Stimulated activated CD4-positive, alpha-beta T cell treated with anti-CD3 and anti-CD28 coated beads, TNF-alpha, amount 100 ng/mL, for 4 hours (primary cell): ENCODE results near the gene KAZN.

Experiments
- DNase-seq, 3 experiments: peaks; one replicate each; pipeline ENCODE4 v3.0.0-alpha.2; 2020; ENCODE audit warnings: low read depth in 3 of 3

KAZN gene

DNA sequence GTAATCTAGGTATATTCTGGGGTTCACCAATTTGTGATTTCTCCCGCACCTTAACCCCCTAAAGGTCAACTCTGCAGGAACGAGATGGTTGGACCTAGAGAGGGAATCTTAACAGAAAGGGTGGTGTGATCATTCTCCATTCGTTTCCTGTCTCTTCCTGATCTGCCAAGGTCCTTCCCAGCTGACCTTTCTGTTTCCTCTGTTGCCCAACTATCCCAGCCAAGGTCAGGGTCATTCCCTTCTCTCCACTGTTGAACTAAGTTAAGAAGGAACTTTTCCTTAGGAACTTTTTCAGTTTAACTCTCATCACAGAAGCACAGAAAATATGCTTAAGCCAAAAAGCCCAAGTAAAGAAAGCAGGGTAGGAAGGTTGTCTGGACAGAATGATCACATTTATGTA is 49.3 kb downstream of the KAZN start:
- no peak for DNase-seq

DNA sequence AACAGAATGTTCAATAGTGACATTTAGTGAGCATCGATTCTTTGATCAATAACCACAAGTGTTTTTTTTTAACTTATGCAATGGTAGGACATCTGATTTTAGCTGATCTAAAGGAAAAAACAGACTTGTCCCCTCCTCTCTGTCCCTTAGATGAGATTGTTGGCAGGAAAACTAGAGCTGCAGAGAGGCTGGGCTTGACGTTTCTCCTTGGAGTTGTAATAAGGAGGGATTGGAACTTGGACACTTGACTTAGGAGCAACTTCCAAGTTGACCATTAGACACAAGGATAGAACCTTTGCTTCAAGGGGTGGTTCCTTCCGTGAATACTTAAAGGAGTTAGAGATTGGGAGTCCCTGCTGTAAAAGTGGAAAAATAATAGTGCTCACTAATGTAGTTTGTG is 49.9 kb downstream of the KAZN start:
- no peak for DNase-seq

DNA sequence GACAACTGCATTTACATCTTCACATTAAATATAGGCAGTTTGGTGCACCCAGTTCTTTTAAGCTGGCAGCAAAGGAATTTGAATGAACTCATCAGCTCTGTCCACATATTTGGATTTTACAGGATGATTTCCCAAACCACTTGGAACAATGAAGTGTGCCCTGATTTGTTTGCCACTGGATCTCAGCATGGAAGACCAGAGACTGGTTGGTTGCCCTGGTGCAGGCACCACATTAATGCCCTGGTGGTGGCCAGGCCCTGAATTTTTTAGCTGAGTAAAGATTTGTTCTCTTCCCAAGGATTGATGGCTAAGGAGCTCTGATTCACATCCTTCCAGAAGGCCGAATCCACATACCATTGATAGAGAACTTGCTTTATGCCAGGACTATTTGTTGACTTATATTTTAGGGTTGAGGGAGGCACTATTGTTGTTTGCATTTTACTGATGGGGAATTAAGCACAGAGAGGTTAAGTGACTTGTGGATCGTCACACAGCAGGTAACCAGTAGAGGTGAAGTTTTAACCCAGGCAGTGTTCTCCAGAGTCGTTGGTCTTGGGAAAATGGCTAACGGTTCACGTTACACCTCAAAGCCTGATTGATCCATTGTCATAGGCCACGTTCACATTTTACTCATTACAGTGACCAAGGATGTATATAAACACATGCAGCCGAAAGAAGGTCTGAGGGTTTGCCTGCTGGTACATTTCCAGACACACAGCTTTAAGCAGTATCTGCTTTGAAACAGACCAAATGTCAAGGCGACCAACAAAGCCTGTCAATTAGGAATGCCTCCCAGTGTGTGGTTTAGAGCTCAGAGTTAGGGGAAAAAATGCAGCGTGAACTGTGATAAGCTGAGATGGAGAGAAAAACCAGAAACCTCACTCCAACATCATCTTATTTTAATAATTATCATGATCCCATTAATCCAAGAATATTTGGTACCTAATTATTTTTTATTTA is 50.7 kb downstream of the KAZN start:
- DNase-seq, result no peak

DNA sequence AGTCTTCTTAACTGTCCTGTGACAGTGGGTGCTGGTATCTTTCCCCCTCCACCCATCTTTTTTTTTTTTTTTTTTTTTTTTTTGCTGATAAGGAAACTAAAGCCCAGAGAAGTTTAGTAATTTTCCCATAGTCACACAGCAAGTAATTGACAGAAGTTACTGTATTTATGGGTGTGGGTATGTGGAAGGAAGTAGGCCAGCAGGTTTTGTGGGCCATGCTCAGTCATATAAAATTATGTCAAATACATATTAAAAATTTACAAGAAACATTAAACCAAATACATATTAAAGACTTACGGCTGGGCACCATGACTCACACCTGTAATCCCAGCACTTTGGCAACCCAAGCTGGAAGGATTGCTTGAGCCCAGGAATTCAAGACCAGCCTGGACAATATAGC is 51.5 kb downstream of the KAZN start:
- no peak for DNase-seq

DNA sequence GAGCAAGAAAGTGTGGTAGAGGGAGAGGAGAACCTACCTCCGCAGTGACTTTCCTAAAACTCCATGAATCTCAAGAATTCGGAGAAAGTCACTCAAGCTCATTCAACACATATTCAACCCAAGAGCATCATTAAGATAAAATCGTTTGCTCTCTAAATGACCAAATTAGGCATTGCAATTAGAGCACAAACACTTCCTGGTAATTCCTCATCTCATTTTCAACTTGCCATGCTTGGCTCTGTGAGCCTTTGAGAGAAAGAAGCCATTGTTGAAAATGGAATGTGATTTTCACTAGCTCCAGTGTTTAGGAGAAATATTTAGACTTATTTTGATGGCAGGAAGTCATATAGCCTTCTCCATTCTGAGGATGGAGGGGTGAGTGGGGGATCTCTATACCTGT is 52.5 kb downstream of the KAZN start:
- no peak for DNase-seq

DNA sequence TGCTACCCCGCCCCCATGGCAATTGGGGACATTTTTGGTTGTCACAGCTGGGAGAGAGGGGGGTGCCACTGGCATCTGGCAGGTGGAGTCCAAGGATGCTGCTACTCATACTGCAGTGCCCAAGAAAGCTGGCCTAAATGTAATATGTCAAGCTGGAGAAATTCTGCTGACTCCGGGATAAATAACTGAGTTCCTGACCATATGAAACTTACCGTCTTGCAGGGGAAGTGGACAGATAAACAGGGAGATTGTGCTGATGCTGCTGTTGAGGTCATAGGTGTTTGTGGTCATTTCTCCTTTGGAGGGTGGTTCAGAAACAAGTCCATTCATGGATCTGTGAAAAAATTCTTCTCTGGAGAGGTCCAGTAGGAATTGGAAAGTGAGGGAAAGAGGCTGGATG is 54.4 kb downstream of the KAZN start:
- no peak for DNase-seq

DNA sequence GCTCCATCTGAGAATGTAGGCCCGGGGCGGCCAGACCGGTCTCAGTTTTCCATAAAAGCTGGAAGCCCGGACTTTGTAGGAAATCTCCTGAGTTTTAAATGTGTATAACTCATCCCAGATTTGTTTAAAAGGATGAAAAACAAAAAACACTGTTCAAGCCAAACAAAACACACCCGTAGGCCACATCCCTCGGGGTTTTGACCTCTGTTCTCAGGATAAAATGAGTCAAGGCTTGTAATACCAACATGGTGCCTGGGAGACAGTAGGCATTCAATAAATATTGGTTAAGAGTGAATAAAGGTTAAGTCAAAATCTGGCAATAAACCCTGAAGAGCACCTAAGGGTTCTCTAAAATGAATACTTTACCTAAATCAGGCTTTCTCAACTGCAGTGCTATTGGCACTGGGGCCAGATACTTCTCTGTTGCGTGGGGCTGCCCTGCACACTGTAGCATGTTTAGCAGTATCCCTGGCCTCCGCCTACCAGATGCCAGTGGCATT is 55.0 kb downstream of the KAZN start:
- DNase-seq, result no peak

DNA sequence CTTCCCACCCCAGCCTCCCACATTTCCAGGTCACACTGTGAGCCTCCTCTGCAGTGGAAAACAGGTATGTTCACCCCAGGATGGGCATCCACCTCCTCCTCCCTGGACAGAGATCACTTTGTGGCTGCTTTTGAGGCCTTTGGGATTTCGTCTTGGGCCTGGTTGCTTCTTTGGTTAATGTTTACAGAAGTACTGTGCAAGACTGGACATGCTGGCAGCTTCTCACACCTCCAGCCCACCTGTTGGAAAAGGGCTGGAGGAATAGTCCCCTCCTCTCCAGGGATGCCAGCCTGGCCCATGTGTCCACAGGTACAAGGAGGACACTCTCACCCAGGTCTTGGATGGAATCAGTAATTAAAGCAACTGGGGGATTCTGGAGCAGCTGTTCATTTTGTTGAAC is 56.1 kb downstream of the KAZN start:
- DNase-seq, result no peak

DNA sequence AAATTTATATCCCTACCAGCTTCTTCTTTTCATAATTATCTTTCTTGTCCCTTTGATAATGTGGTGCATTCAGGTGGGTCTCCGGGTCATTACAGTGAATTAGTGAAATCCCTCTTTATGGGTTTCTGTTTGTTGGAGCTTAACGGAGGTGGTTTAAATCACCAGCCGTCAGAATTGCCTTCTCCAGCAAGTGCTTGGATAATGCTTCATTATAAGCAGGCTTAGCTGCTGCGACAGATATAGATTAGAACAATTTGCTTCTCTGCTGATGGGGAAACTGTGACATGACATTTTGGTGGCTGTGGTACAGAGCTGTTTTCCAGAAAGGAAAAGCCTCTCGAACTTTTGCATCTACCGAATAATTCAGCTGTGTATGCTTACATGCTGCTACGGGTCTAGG is 56.9 kb downstream of the KAZN start:
- no peak for DNase-seq

DNA sequence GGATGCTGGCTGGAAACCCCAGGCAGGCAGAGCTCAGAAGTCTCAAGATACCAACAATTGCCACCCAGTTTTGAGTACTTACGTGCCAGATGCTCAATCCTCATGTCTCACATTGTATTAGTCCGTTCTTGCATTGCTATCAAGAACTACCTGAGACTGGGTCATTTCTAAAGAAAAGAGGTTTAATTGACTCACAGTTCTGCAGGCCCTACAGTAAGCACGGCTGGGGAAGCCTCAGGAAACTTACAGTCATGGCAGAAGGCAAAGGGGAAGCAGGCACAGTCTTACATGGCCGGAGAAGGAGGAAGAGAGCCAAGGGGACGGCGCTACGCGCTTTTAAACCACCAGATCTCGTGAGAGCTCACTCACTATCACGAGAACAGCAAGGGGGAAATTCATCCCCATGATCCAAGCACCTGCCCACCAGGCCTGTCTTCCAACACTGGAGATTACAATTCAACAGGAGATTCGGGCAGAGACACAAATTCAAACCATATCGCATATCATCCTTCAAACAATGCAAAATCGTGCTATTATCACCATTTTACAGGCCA is 58.0 kb downstream of the KAZN start:
- no peak for DNase-seq

DNA sequence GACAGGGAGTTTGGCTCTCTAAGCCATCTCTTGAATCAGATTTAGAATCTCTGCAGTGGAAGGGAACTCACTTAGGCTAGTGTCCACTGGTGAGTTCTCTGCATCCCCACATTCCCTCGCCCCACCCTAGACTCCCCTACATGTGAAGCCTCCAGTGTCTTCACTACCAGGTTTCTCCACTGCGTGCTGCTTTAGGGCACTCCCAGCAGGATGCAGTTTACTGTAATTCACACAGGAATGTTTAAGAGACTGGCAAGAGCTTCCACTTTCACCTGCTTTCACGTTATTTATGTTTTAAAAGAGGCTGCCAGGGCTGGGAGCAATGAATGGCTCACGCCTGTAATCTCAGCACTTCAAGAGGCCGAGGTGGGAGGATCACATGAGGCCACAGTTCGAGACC is 60.2 kb downstream of the KAZN start:
- no peak for DNase-seq

DNA sequence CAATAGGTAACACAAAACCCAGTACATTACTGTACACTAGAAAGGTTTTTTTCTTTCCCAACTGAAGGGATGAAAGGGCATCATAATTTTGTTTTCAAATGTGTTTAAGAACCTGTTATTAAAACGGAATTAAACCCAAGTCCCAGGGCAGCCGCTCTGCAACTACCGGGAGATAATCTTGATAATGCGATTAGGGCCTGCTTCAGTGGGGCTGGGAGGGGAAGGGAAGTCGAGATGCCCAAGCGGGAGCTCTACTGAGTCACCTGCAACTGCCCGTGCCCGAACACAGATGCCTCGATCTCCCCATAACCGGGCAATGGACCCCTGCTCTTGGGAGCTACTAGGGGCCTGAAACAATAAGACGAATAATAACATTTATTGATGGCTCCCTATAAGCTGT is 61.4 kb downstream of the KAZN start:
- no peak for DNase-seq

DNA sequence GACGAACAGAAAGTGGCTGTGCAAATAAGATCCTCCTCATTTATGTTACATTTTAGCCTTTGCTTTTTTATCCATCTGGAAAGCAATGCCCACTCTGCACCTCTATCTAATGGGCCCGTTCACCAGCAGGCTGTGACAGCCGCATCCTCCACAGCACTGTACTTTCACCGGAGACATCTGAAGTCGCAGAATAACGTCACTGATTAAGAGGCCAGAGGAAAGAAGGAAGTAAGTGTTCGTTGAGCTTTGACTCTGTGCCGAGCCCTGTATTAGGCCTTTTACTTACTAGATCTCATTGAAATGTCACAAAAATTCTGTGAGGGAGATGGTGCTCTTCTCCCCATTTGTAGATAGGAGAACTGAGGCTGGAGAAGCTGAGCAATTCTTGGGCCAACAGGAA is 62.3 kb downstream of the KAZN start:
- DNase-seq, result no peak

DNA sequence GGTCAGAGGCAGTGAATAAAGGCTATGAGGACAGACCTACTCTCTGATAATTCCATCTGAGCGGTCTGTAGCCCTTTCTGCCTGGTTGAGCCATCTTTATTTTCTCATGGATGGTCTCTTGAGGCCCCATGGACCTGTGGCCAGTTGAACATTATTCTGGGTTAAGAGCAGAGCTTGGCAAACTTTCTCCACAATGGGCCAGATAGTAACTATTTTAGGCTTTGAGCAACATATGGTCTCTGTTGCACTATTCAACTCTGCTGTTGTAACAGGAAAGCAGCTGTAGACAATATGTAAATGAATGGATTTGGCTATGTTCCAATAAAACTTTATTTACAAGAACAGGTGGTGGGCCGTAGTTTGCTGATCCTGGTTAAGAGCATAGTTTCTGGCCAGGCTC is 62.7 kb downstream of the KAZN start:
- DNase-seq, result no peak

DNA sequence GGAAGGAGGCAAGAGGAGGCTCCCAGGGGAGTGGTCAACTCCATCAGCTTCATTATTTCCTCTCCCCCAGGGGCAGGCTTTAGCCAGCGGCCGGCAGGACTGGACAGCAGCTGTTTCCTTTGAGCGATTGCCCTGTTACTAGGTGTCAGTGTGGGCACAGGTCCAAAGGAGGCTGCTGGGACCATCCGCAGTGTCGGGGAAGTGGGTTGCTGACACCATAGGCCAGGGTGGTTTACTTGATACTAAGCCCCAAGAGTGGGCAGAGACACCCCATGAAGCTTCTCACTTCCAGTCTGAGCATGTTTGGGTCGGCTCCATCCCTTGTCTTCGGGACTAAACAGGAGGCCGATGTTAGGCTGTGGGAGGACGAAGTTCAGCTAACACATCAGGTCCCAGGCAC is 63.6 kb downstream of the KAZN start:
- no peak for DNase-seq

DNA sequence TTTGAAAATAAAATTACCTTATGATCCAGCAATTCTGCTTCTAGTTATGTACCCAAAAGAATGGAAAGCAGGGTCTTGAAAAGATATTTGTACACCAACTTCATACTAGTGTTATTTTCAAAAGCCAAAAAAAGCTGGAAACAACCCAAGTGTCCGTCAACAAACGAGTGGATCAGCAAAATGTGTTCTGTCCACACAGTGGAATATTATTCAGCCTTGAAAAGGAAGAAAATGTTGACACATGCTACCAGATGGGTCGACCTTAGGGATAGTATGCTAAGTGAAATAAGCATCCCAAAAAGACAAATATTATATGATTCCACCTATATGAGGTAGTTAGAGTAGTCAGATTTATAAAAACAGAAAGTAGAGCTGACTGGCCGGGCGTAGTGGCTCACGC is 65.3 kb downstream of the KAZN start:
- no peak for DNase-seq

DNA sequence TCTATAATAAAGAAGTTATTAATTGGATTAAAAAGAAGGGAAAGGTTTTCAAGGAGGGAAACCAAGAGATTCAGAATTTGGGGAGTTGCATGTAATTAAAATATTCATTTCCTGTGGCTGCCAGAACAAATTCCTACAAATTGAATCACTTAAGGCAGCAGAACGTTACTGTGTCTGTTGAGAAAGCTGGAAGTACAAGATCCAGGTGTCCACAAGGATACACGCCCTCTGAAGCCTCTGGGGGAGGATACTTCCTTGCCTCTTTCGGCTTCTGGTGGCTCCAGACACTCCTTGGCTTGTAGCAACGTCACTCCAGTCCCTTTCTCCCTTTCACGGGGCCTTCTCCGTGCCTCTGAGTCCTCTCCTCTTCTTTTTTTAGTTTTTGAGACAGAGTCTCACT is 67.9 kb downstream of the KAZN start:
- DNase-seq, result no peak

DNA sequence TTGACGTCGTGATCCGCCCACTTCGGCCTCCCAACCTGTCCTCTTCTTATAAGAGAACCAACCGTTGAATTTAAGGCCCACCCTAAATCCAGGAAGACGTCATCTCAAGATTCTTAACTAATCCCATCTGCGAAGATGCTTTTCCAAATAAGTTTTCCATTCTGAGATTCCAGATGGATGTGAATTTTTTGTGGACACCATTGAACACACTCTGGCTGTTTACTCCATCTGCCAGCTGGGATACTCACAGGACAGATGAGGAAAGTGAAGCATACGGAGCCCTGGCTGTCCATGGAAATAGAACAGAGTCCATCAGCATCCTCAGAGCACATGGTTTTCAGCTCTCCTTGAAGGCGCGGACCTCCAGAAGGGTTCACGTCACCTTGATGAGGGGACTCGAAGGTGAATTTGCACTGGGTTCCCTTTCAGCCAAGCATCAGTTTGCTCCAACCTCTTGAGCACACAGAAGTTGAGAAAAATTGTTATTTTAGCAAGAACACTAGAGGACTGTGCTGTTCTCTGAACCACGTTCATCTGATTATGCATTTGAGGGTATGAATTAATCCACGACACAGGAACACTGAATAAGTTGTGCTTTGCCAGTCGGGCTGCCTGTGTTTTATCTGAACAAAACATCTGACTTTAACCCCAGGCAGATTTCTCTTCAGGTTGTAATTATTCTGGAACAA is 68.6 kb downstream of the KAZN start:
- no peak for DNase-seq

DNA sequence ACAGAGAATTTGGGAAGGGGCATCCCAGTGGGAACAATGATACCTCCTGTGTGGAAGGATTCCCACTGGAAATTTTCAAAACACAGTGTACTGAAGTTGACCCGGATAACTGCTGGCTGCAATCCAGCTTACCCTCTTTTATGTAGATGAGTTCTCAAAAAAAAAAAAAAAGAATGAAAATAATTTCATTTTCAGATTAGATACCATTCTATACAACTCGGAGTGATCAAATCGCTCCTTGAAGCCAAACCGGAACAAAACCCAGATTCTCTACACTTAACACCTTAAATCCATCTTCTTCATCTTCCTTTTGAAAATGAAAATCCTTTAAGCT is 69.1 kb downstream of the KAZN start:
- DNase-seq, result no peak

DNA sequence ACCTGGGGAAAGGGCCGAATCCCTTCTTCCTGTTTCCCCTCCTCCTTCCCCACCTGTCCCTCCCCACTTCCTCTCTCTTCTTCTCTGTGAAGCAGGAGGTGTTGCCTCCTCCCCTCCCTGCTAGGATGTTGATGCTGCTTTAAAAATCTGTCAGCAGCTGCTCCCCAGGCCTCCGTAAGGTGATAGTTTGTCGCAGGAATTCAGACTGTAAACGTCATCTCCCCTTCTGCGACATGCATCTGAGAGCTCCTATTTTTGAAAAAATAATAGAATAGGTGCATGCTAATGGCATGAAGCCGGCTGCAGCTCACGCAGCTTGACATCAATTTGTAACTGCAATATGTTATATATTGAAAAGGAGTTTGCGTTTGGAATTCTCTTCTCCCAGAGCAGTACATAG is 70.1 kb downstream of the KAZN start:
- no peak for DNase-seq

DNA sequence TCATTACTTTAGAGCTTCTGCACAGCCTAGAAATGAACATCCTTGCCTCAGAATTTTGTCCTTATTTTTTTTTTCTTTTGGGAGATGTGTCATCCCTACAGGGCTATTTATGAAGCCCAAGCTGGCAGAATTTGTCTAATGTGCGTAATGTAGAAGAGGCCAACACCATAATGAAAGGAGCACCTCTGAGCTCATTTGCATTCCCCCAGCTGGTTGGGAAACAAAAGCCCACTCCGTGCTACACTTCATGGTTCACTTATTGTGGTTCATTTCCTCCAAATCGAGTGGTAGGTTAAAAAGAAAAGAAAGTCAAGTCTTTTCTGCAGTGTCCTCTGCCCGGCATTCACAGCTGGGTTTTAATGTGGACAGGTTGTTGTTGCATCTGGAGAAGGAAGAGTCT is 73.5 kb downstream of the KAZN start:
- no peak for DNase-seq

DNA sequence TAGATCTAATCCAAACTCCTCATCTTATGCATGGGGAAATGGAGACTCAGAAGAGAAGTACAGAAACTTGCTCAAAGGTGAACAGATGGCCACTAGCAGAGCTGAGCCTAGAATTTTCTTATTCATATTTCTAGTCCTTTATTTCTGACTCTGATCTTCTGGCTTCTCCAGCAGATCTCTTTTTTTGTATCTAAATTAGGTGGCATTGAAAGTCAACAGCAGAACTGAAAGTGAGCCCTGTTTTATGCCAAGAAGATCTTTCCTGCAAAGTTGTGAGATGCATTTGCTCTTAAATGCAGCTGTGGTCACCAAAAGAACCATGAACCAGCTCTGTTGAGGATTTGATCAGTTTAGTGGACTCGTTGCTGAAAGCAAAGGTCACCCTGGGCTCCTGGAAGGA is 75.5 kb downstream of the KAZN start:
- no peak for DNase-seq

DNA sequence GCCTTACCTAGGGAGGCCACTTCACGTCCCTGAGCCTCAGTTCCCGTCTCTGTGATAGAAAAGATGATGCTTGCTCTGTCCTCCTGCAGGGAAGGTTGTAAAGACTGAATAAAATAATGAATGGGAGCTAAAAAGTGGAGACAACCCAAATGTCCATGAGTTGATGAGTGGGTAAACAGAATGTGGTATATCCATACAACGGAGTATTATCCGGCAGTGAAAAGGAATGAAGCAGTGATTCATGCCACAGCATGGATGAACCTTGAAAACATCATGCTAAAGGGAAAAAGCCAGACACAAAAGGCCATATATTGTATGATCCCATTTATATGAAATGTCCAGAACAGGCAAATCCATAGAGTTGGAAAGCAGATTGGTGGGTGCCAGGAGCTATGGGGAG is 77.9 kb downstream of the KAZN start:
- no peak for DNase-seq
